Amniotic stem cell (primary cell): ENCODE data around the gene ELL2.
"Not testable (repeated sequence)": the region's sequence is repeated elsewhere in the genome, so short reads cannot be mapped to it uniquely, and the experiment has no call there.

Experiments used
- DNase-seq: peaks from one replicate; lab custom pipeline; 2025; lab: John Stamatoyannopoulos, UW

ELL2 gene

GRCh38 chr5:95859661-95860060 lies 102.0 kb downstream of the ELL2 start:
- no peak for DNase-seq

GRCh38 chr5:95858661-95859595 lies 102.7 kb downstream of the ELL2 start:
- DNase-seq = peak; percentile 92

GRCh38 chr5:95858023-95858461 lies 103.6 kb downstream of the ELL2 start:
- DNase-seq = no peak

GRCh38 chr5:95857185-95857945 lies 104.3 kb downstream of the ELL2 start:
- no peak for DNase-seq

GRCh38 chr5:95856501-95856981 lies 105.1 kb downstream of the ELL2 start:
- no peak for DNase-seq

- DNase-seq = no peak
Measured at GRCh38 chr5:95853490-95853889, 108.2 kb downstream of the ELL2 start.

- no peak for DNase-seq
Measured at GRCh38 chr5:95852567-95852966, 109.1 kb downstream of the ELL2 start.

- DNase-seq = not testable (repeated sequence)
Measured at GRCh38 chr5:95851141-95851540, 110.5 kb downstream of the ELL2 start.

GRCh38 chr5:95850391-95850894 lies 111.2 kb downstream of the ELL2 start:
- no peak for DNase-seq

- DNase-seq = no peak
Measured at GRCh38 chr5:95848701-95849100, 113.0 kb downstream of the ELL2 start.

- DNase-seq = no peak
Measured at GRCh38 chr5:95847261-95847592, 114.4 kb downstream of the ELL2 start.

GRCh38 chr5:95846554-95847260 lies 114.9 kb downstream of the ELL2 start:
- DNase-seq = peak; percentile 41

GRCh38 chr5:95845391-95845790 lies 116.3 kb downstream of the ELL2 start:
- no peak for DNase-seq

GRCh38 chr5:95843733-95844223 lies 117.9 kb downstream of the ELL2 start:
- DNase-seq = no peak

- no peak for DNase-seq
Measured at GRCh38 chr5:95842854-95843544, 118.7 kb downstream of the ELL2 start.

- DNase-seq = no peak
Measured at GRCh38 chr5:95841914-95842812, 119.5 kb downstream of the ELL2 start.

- DNase-seq = no peak
Measured at GRCh38 chr5:95840956-95841705, 120.5 kb downstream of the ELL2 start.

GRCh38 chr5:95839658-95840057 lies 122.0 kb downstream of the ELL2 start:
- no peak for DNase-seq

GRCh38 chr5:95838556-95838955 lies 123.1 kb downstream of the ELL2 start:
- no peak for DNase-seq
